G401 (cell line): ENCODE data around the gene C14orf180. TPM values are rescaled to one million over a fixed set of nuclear protein-coding genes. Genes with fewer than 3 reads are reported as not detected.
"Not testable (repeated sequence)": the region's sequence is repeated elsewhere in the genome, so short reads cannot be mapped to it uniquely, and the experiment has no call there.

ENCODE experiments used
- DNase-seq: peaks from one replicate; pipeline ENCODE4 v3.0.0-alpha.2; 2015; ENCODE audit warnings: low spot score
- in situ Hi-C: cut with HindIII; loops from 2 replicates; pipeline ENCODE4 v1.10.0; 2016; ENCODE audit warnings: low sequenced_read_pairs, mixed read lengths
- total RNA-seq: library from RNA; depleted of rRNA; stranded (reverse); fragments of >200 nt; shearing (Covaris generic); gene quantifications from 2 replicates; pipeline ENCODE4 v1.2.3, GENCODE V29; 2014

C14orf180 gene
- total RNA-seq, 1 experiment from 2014 or later: not detected

DNA sequence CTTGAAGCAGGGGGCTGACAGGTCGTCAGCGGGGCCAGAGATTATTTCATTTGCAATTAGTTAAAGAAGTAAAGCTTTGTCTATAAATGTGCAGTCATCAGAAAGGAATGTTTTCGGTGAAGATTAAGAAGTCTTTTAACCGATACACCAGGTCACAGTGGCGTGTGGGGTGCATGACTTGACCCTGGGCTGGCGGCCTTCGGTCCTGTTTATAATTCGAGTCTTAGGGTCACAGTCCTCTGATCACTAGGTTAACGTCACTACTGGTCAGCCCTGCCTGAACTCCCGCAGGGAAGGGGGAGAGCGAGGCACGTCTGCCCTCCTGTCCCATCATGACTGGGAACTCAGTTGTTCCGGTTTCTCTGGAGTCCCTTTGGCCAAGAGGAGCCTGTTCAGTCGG lies 5.0 kb upstream of the C14orf180 start:
- in situ Hi-C loops: no loop called here
- DNase-seq: no peak

DNA sequence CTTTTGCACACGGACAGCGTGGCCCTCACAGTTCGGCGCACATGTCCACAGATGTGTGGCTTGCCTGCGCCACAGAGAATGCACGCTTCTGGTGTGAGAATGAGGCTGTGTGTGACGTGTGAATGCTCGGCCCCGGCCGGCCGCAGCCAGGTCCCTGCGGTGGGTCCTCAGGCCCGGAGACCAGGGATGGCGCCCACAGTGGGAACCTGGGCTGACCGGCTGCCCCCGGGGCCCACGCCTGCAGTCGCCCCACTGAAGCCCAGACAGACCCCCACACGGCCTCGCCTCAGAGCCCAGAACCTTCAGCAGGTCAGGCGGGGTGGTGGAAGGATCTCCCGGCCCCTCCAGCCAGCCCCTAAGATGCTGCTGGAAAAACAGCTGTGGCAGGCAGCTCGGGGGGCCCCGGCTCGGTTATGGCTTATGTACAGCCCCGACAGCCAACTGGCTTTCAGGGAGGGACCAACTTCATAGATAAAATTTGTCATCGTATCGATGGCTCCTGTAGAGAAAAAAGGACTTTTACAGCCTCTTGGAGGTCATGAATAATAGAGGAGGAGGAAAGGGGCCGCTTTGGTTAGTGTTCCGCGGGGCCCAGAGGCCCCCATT lies 4.5 kb upstream of the C14orf180 start:
- in situ Hi-C loops: no loop called here
- no peak for DNase-seq

DNA sequence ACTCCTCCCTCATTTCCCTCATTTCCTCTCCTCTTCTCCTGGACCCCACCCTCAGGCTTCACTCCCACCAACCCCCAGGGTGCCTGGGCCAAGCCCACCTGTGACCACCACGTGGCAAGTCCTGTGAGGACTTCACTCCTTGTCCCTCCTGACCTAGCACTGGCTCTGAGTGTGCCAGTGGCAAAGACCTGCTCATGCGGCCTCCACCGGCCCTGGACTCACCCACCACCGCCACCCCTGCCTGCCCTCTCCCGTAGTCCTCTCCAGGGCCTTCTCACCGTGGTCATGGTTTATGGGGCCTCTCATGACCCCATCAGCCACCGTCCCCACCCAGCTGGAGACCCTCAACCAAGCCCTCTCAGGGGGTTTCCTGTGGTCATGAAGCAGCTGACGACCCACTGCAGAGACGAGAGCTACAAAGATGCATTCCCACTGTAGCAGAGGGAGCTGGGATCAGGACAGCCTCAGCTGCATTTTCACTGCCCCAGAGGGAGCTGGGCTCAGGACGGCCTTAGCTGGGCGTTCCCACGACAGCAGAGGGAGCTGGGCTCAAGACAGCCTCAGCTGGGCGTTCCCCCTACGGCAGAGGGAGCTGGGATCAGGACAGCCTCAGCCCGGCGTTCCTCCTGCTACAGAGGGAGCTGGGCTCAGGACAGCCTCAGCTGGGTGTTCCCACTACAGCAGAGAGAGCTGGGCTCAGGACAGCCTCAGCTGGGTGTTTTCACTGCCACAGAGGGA lies 3.2 kb upstream of the C14orf180 start:
- DNase-seq: no peak

DNA sequence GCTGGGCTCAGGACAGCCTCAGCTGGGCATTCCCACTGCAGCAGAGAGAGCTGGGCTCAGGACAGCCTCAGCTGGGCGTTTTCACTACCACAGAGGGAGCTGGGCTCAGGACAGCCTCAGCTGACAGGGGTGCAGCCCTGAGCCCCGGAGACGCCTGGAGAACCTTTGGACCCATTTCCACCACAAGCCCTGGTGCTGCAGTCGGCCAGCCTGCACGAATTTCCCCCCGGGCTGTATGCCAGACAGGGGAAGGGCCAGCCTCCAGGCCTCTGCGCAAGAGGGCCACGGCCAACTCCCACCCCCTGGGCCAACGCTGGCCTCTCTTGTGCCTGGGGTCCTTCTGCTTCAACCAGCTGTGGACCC lies 2.6 kb upstream of the C14orf180 start:
- in situ Hi-C loops: no loop called here
- no peak for DNase-seq

More for the DNA sequence above, 3.2 kb upstream of the C14orf180 start:
- in situ Hi-C loops: no loop called here

DNA sequence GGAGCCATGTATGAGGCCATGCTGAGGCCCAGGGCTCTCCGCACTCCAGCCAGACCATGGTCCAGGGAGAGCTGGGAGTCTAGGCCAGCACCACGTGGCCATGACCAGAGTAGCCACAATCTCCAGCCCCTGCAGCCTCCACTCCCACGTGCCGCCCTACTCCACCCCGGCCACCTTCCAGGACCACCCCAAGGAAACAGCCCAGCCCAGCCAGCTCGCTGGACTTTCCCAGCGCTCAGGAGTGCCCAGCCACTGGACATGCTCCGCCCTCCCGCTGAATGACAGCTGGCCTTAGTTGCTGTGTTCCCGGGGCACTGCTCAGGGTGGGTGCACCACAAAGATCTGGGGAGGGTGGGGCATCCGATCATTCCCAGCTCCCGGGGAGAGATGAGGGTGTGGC lies 2.1 kb upstream of the C14orf180 start:
- in situ Hi-C loops: no loop called here

DNA sequence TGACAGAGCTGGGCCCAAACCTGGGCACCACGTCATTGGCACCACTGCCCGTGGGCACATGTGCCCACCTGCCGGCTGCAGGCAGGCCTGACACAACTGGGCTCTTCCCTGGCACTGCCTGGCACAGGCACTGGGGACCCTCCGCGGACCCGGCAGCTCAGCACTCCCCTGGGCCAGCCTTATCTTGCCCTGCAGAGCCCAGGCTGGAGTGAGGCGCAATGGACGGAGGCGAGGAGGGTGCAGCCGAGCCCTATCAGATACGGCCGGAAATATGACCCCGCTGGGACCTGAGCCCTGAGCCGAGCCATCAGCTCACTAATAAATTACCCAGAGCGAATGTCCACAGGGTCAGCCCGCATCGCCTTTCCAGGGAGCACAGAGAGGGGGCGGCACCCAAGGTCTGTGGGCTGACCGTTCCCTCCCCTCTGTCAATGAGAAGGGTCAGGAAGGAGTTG lies 1.7 kb upstream of the C14orf180 start:
- DNase-seq: no peak
- in situ Hi-C loops: no loop called here

More for the DNA sequence above, 2.1 kb upstream of the C14orf180 start:
- no peak for DNase-seq

DNA sequence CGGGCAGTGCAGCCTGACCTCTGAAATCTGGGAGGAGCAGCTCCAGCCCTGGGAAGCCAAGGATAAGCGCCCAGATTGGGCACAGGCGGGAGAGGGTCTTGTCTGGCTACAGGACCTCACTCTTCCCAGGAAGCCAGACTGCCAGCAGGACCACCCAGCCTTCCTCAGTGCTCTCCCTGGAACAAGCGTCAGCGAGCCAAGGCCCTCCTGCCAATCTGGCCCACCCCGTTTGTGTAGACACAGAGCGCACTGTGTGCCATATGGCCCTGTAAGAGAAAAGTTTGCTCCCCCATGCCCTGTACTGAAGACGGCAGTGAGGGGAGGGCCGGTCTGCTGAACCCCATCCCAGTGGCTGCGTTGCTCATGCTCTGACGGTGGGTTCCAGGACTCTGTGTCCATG lies 1.2 kb upstream of the C14orf180 start:
- in situ Hi-C loops: no loop called here
- DNase-seq: no peak

DNA sequence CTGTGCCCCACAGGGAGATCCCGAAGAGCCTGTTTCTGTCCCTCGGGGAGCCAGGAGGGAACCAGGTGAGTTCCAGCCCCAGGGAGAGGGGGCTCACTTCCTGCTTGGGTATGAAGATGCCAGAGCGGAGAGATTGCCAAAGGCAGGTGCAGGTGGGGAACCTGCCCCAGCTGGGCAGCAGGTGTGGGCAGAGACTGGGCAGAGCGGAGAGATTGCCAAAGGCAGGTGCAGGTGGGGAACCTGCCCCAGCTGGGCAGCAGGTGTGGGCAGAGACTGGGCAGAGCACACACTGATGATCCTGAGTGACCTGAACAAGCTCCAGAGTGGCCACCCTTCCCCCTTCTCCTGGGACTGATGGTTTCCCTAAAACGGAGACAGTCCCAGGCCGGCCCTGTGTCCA lies 375 bp downstream of the C14orf180 start:
- in situ Hi-C loops: not testable (repeated sequence)

DNA sequence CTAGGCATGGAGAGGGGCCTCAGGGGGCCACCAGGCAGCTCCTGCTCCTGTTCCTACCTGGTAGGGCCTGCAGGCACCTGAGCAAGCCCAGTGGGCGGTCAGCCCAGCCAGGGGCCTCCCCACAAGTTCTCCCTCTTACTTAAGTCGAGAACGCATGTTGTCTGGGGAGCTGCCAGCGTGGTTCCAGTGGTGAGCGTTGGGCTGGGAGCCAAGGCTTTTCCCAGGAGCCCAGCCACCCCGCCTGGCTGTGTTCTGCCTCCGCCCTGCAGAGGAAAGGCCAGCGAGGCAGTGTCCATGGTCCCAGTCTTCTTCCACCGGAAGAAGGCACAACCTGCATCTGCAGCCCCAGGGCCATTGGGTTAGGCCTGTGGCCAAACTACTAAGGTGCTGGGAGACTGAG lies 1.4 kb downstream of the C14orf180 start:
- no peak for DNase-seq
- in situ Hi-C loops: no loop called here

More for the DNA sequence above, 375 bp downstream of the C14orf180 start:
- not testable (repeated sequence) for DNase-seq

DNA sequence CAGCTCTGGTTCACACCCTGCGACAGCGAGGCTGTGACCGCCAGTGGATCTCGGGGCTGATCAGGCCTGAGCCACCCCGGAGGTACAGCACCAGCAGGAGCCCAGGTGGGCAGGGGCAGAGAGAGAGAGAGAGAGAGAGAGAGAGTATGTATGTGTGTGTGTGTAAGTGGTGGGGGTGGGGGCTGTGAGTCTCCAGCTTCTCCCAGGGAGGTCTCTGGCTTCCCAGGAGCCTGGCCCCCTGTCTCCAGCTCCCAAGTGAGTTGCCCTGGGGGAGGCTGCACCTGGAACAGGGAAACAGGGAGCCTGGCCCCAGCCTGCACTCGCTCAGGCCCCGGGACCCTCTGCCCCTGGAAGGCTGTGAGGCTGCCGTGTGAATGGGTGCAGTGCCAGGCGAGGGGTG lies 2.0 kb downstream of the C14orf180 start:
- in situ Hi-C loops: no loop called here
- no peak for DNase-seq

DNA sequence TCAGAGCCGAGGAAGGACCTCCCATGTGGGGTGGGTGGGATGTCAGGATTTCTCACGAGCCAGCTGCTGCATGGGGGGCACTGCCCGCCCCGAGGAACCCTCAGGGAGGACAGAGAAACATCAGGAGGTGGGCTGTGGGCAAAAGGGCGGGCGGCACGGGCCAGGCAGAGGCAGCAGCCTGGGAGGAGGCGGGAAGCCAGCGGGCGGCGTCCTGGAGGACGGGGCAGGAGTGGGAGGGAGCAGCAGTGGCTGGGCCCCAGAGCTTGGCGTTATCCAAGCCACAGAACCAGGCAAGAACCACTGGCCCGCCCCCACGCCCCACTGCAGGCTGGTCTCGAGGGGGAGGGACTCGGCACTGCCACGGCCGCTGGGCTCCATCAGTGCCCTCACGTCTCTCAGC lies 2.4 kb downstream of the C14orf180 start:
- DNase-seq: no peak
- in situ Hi-C loops: no loop called here

DNA sequence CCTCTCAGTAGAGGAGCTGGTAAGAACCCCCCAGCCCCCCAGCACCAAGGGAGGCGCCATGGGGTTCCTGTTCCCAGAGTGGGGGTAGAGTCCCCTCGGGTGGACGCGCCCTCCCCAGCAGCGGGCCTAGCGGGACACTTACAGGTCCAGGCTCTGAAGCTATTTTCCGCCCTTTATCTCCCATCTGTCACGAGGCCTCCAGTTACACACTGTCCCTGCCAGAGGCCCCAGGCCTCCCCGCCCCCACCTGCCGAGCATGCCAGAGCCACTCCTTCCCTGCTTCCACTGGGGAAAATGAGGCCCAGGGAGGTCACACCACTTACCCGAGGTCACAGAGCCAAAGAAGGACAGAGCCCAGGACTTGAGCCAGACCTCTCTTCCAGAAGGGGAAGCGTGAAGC lies 3.1 kb downstream of the C14orf180 start:
- DNase-seq: peak; percentile 10
- in situ Hi-C loops: no loop called here

DNA sequence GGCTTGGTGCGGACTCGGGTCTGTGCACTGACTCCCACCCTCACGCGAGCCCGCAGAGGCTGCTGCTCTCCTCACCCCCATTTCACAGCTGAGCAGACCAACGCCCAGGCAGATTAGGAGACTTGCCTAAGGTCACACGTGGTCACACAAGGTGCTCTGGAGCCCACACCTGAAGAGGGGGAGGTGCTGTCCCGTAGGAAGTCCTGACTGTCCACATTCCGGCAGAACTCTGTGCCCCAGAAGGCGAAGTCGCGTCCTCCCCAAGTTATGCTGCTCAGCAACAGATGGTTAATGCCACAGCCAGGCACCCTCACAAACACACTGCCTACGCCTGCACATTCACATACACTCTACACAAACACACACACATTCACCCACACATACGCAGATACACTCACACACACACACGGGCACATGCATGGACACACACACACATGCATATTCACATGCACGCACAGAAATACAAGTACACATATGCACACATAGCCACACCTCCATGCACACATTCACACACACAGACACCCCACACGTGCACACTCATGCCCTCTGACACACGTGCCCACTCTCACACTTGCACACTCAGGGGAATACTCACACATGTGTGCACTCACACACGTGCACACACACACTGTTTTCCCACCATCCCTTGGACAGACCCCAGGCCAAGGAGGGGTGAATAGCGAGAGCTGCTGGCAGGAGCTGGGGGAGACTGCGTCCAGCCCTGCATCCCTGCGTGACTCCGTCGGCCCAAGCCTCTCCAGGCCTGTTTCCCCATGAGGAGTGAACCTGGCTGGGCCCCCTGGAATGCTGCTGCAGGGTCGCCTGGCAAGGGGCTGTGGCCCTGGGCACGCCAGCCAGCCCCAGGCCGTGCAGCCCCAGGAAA lies 4.1 kb downstream of the C14orf180 start:
- in situ Hi-C loops: no loop called here
- no peak for DNase-seq

DNA sequence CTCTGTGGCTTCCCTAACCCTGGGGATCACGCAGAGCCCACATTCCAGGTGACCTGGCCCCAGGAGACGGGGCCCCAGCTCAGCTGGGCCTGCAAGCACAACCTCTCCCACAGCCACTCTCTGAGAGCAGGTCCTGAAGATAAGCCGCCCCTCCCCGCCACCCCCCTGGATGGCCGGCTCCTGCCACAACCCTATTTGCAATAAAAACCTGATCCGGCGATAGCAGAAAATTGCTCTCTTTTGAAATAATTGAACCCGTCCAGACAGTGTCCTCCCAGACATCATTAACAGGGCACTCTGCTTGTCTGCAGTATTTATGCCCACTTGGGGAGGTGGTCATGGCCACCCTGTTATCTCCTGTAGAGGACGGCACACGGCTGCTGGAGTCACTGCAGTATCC lies 5.0 kb downstream of the C14orf180 start:
- no peak for DNase-seq
- in situ Hi-C loops: no loop called here

DNA sequence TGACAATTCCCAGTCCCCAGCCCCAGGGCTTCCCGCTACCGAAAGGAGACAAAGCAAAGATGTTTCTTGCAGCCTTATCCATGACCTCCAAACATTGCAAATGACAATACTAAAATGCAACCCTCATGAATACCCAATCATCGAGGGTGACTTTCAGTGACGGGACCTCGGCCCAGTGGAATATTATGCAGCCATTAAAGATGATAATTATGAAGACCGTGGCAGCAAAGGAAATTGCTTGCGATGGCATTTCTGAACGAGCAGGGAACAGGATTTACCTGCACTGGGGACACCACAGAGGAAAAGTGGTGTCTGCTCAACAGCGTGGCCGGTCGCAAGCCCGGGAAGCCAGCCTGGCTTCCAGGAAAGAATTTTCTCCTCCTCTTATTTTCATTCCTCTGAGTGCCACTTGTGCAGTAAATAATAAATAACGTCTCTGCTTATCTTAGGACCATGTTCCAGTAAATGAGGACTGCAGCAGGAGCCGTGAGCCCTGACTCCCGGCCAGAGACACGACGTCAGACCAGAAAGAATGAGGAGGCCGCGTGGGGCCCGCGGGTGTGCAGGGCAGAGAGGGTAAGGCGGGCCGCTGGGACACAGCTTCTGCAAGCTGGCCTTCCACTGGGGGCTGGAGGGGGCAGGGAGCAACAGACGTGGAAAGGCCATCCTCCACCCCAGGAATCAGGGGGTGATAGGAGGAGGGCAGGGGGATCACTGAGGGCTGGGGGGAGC lies 6.6 kb downstream of the C14orf180 start:
- in situ Hi-C loops: no loop called here
- DNase-seq: no peak

DNA sequence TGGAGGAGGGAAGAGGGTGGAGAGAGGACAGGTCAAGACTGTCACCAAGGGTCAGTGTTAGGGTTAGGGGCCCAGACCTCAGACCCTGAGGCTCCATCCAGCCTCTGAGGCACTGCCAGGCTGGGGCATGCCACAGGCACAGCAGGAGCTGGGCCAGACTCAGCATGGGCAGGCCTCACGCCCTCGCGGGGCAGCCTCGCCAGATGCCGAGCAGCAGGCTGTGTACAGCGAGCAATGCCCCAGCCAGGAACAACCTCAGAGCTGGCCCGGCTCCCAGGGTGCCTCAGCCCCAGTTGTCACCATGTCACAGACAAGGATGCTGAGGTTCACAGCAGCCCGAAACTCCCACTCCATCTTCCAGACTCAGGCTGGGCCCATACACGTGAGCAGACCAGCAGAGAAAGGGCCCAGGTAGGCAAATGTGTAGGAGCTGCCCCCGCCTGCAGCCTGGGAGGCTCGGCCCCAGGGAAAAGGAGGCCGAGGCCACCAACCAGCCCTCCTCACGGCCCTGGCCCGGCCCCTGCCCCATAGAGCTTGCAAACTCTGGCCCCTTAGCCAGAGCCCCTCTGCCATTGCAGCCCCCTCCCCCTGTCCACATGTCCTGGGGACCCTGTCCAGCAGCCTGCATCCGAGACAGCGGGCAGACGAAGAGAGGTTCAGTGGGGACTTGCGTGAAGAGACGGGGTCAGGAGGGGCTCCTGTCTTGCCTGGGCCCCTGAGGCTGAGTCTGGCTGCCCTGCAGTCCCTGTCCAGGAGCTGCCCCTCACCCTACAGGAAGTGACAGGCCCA lies 7.5 kb downstream of the C14orf180 start:
- no peak for DNase-seq
- in situ Hi-C loops: no loop called here

DNA sequence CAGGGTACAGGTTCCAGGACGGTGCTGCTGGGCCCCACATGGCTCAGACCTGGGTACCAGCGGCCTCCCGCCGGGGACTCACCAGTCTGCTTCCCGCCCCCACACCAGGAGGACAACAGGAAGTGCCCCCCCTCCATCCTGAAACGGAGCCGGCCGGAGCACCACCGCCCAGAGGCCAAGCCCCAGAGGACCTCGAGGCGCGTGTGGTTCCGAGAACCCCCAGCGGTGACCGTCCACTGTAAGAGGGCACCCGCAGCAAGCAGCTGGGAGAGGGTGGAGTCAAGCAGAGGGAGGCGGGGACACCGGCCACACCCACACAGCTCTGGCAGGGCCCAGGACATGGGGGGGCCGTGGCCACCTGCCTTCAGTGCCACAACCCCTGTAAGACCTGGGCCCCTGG lies 8.1 kb downstream of the C14orf180 start:
- no peak for DNase-seq
- in situ Hi-C loops: no loop called here

DNA sequence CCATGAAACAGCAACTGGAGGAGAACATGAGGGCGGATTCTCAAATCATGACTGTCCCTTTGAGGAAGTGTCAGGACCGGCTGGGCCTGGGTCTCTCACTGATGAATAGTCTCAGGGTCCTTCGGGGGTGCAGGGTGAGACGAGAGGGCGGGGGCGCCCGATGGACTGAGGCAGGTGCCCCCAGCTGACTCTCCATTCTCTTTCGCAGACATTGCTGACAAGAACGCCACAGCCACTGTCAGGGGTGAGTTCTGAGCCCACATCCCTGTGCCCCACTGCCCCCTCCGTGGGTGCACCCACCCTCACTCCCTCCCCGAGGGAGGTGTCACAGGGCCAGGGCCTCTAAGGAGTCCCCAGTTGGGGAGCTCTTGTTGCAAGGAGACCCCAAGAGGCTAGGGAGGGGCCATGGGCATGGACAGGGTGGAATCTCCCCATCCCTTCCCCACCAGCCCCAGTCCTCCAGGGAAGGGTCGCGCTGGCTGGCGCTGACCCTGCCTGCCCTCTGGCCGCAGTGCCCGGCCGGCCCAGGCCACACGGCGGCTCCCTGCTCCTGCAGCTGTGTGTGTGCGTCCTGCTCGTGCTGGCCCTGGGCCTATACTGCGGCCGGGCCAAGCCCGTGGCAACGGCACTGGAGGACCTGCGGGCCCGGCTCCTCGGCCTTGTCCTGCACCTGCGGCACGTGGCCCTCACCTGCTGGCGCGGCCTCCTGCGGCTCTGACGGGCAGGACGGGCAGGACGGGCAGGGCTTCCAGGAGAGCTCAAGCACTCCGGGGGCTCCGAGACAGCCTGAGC lies 8.7 kb downstream of the C14orf180 start:
- in situ Hi-C loops: no loop called here

More for the DNA sequence above, 8.7 kb downstream of the C14orf180 start:
- no peak for DNase-seq
